Measurements from ENCODE around the gene NPAS3. TPM values are rescaled to one million over a fixed set of nuclear protein-coding genes. Genes with fewer than 3 reads are reported as not detected.

NPAS3 gene
- total RNA-seq, 4 donors from 2014 or later = 0.51 to 15.2 (median 6.6) TPM

DNA sequence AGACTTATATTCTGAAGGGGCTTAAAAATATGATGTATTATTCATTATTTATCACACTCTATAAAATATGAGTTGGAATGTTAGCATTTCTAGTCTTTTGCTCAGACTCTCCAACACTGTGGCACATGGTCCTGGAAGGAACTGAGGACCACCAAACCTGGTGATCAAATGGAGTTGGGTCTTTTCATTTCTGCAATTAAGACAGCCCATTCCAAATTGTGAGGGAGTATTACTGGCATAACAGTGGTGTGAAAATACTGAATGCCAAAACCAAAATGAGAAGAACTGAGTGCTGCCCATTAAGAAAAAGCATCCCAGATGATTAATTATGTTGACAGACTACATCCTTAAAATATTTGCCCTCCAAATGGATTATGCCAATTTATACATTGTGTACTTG, 90.8 kb downstream of the NPAS3 start:
- Histone ChIP-seq H3K9me3 (no peaks in the 10 kb centered on the region), H3K27ac (no peak overlapping the region), H3K27me3 (no peaks in the 10 kb centered on the region), H3K36me3 (no peaks in the 10 kb centered on the region), H3K4me1 (no peaks in the 10 kb centered on the region), H3K4me3 (no peak overlapping the region)
- intact Hi-C loops (cut with DNase I; ENCODE audit: low total_unique reads) = no loop called here
- DNase-seq = no peak
- TF ChIP-seq CTCF (IDR thresholded peaks at IDR 0.05) = no peak
- no peak for TF ChIP-seq POLR2A (IDR thresholded peaks at IDR 0.05)

- DNase-seq = no peak
- Histone ChIP-seq H3K9me3 (no peaks in the 10 kb centered on the region), H3K36me3 (no peaks in the 10 kb centered on the region), H3K4me1 (no peaks in the 10 kb centered on the region), H3K27ac (no peak overlapping the region), H3K27me3 (no peaks in the 10 kb centered on the region), H3K4me3 (no peak overlapping the region)
- intact Hi-C loops (cut with DNase I; ENCODE audit: low total_unique reads) = no loop called here
- TF ChIP-seq CTCF (IDR thresholded peaks at IDR 0.05) (no peak), POLR2A (IDR thresholded peaks at IDR 0.05) (no peak)
These were observed 91.7 kb downstream of the NPAS3 start for GRCh38 chr14:33030386-33030785.

- Histone ChIP-seq H3K9me3 (no peaks in the 10 kb centered on the region), H3K27ac (no peak overlapping the region), H3K4me3 (no peak overlapping the region), H3K36me3 (no peaks in the 10 kb centered on the region), H3K27me3 (no peaks in the 10 kb centered on the region), H3K4me1 (no peaks in the 10 kb centered on the region)
- intact Hi-C loops (cut with DNase I; ENCODE audit: low total_unique reads) = no loop called here
- TF ChIP-seq POLR2A (IDR thresholded peaks at IDR 0.05) = no peak
- TF ChIP-seq CTCF (IDR thresholded peaks at IDR 0.05) = no peak
- no peak for DNase-seq
These were observed 96.9 kb downstream of the NPAS3 start for GRCh38 chr14:33035416-33036194.

- no peak overlapping the region for H3K27ac ChIP-seq
- no peak overlapping the region for H3K4me3 ChIP-seq
- no peaks in the 10 kb centered on the region for H3K4me1 ChIP-seq
- intact Hi-C loops (cut with DNase I; ENCODE audit: low total_unique reads) = no loop called here
- DNase-seq = no peak
- no peak for TF ChIP-seq CTCF (IDR thresholded peaks at IDR 0.05)
- no peak for TF ChIP-seq POLR2A (IDR thresholded peaks at IDR 0.05)
- H3K27me3 ChIP-seq = no peaks in the 10 kb centered on the region
- H3K36me3 ChIP-seq = no peaks in the 10 kb centered on the region
- H3K9me3 ChIP-seq = no peaks in the 10 kb centered on the region
These were observed 100.6 kb downstream of the NPAS3 start for GRCh38 chr14:33039311-33039710.

DNA sequence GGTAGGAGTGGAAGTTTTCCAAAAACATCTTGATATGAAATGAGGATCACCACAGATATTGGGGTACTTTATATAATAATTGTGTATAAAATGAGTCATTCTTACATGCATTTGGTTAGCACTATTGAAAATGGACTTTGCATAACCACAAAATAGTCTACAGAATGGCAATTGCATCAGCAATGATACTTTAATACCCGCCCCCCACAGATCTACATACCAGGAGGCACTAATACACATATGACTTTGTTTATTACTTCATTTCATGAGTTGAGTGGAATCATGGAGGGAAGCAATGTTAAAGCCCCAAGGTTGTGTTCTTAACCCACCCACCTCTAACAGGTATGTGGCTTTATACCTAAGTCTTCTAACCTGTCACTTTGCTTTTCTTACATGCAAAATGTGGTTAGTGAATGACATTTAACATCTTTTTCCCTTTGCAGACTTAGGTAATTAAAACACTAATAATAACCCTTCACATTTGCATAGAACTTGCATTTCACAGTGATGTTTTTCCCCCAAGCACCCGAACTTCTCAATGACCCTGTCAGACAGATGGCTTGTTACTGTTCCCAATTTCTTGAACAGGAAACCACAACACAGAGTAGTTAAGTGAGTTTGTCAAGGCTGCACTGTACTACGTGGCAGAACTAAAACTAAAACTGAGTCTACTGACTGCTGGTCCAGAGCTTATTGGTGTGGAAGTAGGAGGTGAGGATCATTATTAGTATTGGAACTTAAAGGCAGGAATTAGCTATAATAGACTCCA, 101.9 kb downstream of the NPAS3 start:
- Histone ChIP-seq H3K27me3 (no peaks in the 10 kb centered on the region), H3K4me1 (no peaks in the 10 kb centered on the region), H3K36me3 (no peaks in the 10 kb centered on the region), H3K4me3 (no peak overlapping the region), H3K9me3 (no peaks in the 10 kb centered on the region), H3K27ac (no peak overlapping the region)
- TF ChIP-seq POLR2A (IDR thresholded peaks at IDR 0.05) = no peak
- no peak for TF ChIP-seq CTCF (IDR thresholded peaks at IDR 0.05)
- no peak for DNase-seq
- intact Hi-C loops (cut with DNase I; ENCODE audit: low total_unique reads) = no loop called here

All from uterus (tissue), 4 donors.